HepG2 (cell line): ENCODE results near the gene MATR3. TPM values are rescaled to one million over a fixed set of nuclear protein-coding genes. Genes with fewer than 3 reads are reported as not detected.

Source experiments
- AGO1 ChIP-seq: fragments of 200-400 bp; formaldehyde crosslinking; IDR thresholded peaks from 2 replicates; pipeline ENCODE4 v1.6.1; 2017; ENCODE audit warnings: mild to moderate bottlenecking, low read depth, low read length, moderate library complexity; ENCODE audit not compliant: poor library complexity, severe bottlenecking
- ARNT ChIP-seq: fragments of 450-650 bp; IDR thresholded peaks from 2 replicates; pipeline ENCODE4 v1.6.1; 2017
- ARNTL ChIP-seq: sonication (generic); formaldehyde crosslinking; IDR thresholded peaks from 2 replicates; pipeline ENCODE4 v1.4.0; 2020; ENCODE audit warnings: mild to moderate bottlenecking, missing genetic modification reagents
- CERS6 ChIP-seq: sonication (generic); formaldehyde crosslinking; IDR thresholded peaks from 2 replicates; pipeline ENCODE4 v1.5.0; 2020; ENCODE audit warnings: missing genetic modification reagents
- FOXA3 ChIP-seq: IDR thresholded peaks from 2 replicates; pipeline ENCODE4 v1.6.1; 2016; ENCODE audit warnings: missing genetic modification reagents, missing compliant biosample characterization
- GPBP1L1 ChIP-seq: sonication (generic); formaldehyde crosslinking; IDR thresholded peaks from 2 replicates; pipeline ENCODE4 v1.5.0; 2020; ENCODE audit warnings: mild to moderate bottlenecking, missing genetic modification reagents
- HHEX ChIP-seq: IDR thresholded peaks from 2 replicates; pipeline ENCODE4 v1.6.1; 2016; ENCODE audit warnings: control low read depth
- HNRNPL ChIP-seq: fragments of 200-400 bp; formaldehyde crosslinking; IDR thresholded peaks from 2 replicates; pipeline ENCODE4 v1.6.1; 2017; ENCODE audit warnings: mild to moderate bottlenecking, low read depth, low read length
- HOXA9 ChIP-seq: sonication (generic); formaldehyde crosslinking; IDR thresholded peaks from 2 replicates; pipeline ENCODE4 v1.8.1; 2022; ENCODE audit warnings: missing genetic modification reagents, mild to moderate bottlenecking, moderate library complexity, borderline replicate concordance
- IKZF4 ChIP-seq: sonication (generic); formaldehyde crosslinking; IDR thresholded peaks from 2 replicates; pipeline ENCODE4 v1.5.1; 2020; ENCODE audit warnings: borderline replicate concordance, mild to moderate bottlenecking, low read depth, missing genetic modification reagents; ENCODE audit errors: not compliant biosample characterization
- NFRKB ChIP-seq: fragments of 450-650 bp; IDR thresholded peaks from 2 replicates; pipeline ENCODE4 v1.6.1; 2017
- NR1H2 ChIP-seq: sonication (generic); formaldehyde crosslinking; IDR thresholded peaks from 2 replicates; pipeline ENCODE4 v1.8.1; 2022; ENCODE audit warnings: low read depth, missing genetic modification reagents, borderline replicate concordance
- RNF2 ChIP-seq: fragments of 450-650 bp; conservative IDR thresholded peaks from 2 replicates; pipeline ENCODE4 v1.6.1; 2016; ENCODE audit warnings: low read depth
- SMC3 ChIP-seq: IDR thresholded peaks from 2 replicates; pipeline ENCODE4 v1.6.1; 2011; ENCODE audit warnings: low read length, improper control_type of control experiment
- SP5 ChIP-seq: IDR thresholded peaks from 2 replicates; pipeline ENCODE4 v1.6.1; 2016; ENCODE audit warnings: low read depth, borderline replicate concordance
- THAP9 ChIP-seq: sonication (generic); formaldehyde crosslinking; IDR thresholded peaks from 2 replicates; pipeline ENCODE4; 2020; ENCODE audit warnings: missing genetic modification reagents, mild to moderate bottlenecking, borderline replicate concordance
- ZBTB25 ChIP-seq: IDR thresholded peaks from 2 replicates; pipeline ENCODE4 v1.6.1; 2018; ENCODE audit warnings: missing genetic modification reagents
- ZNF121 ChIP-seq: sonication (generic); formaldehyde crosslinking; IDR thresholded peaks from 2 replicates; pipeline ENCODE4 v1.5.0; 2020; ENCODE audit warnings: mild to moderate bottlenecking, missing genetic modification reagents
- ZNF414 ChIP-seq: sonication (generic); formaldehyde crosslinking; IDR thresholded peaks from 2 replicates; pipeline ENCODE4 v1.5.0; 2020; ENCODE audit warnings: missing genetic modification reagents
- ZNF740 ChIP-seq: sonication (generic); formaldehyde crosslinking; IDR thresholded peaks from 2 replicates; pipeline ENCODE4 v1.4.0; 2020; ENCODE audit warnings: missing genetic modification reagents
- ZNF839 ChIP-seq: sonication (generic); formaldehyde crosslinking; IDR thresholded peaks from 2 replicates; pipeline ENCODE4 v1.4.0; 2020; ENCODE audit warnings: missing genetic modification reagents, mild to moderate bottlenecking, borderline replicate concordance
- ZSCAN29 ChIP-seq: sonication (generic); formaldehyde crosslinking; conservative IDR thresholded peaks from 2 replicates; pipeline ENCODE4 v1.4.0; 2020; ENCODE audit warnings: mild to moderate bottlenecking, missing genetic modification reagents
- polyA plus RNA-seq, 8 experiments: library from polyadenylated mRNA; depleted of rRNA in 3 of 8; stranded (reverse) in 7 of 8; unstranded in 1 of 8; fragments of >200 nt; fragmentation: Illumina TruSeq in 4 of 8; extraction: Trizol in 4 of 8; gene quantifications; 2 replicates each; pipeline versions ENCODE4 v1.2.1 to v1.2.3, GENCODE V29; 2011 to 2016; ENCODE audit warnings: low read depth in 4 of 8, missing spikeins in 1 of 8, mixed read lengths in 1 of 8; ENCODE audit not compliant: insufficient read depth in 1 of 8
- total RNA-seq, 5 experiments: library from RNA; depleted of rRNA; stranded (reverse); fragments of >200 nt; fragmentation: Illumina TruSeq; extraction: Trizol; gene quantifications; 2 replicates each; pipeline ENCODE4 v1.2.3, GENCODE V29; 2016; ENCODE audit warnings: low read depth in 1 of 5

Gene MATR3
- total and polyA plus RNA-seq, 2 of the 13 experiments (the other 11 are each of a cell fraction or from before 2014, with no cell fraction given): 94.2 to 341 TPM

GRCh38 chr5:139341689-139342422 is 48.3 kb downstream of the MATR3 start, which contains the start of gene PAIP2 (continued):
- no peak; the same call in 1 of the 2 replicates for TF ChIP-seq ZNF740
- TF ChIP-seq HOXA9: peak; percentile 16; the same call in 1 of the 2 replicates
- TF ChIP-seq THAP9: peak; percentile 78; the same call in 1 of the 2 replicates
- TF ChIP-seq ZBTB25 (CRISPR knock-in tag): peak; percentile 32; the same call in 1 of the 2 replicates
- TF ChIP-seq ARNTL (CRISPR knock-in tag): peak; percentile 87
- TF ChIP-seq CERS6 (CRISPR knock-in tag): no peak
- peak; percentile 88 for TF ChIP-seq IKZF4 (CRISPR knock-in tag)
- TF ChIP-seq RNF2: 0 out of 2 replicates have a peak, but pooled peaks have one; percentile 27
- no peak for TF ChIP-seq ZNF414 (CRISPR knock-in tag)
- TF ChIP-seq SP5 (CRISPR knock-in tag): peak; percentile 65; the same call in 1 of the 2 replicates
- TF ChIP-seq HNRNPL: 0 out of 2 replicates have a peak, but pooled peaks have one; percentile 20
- TF ChIP-seq SMC3: no peak
- no peak for TF ChIP-seq ARNT
- no peak for TF ChIP-seq GPBP1L1 (CRISPR knock-in tag)
- no peak for TF ChIP-seq HHEX (CRISPR knock-in tag)
- peak; percentile 77 for TF ChIP-seq AGO1
- no peak; the same call in 1 of the 2 replicates for TF ChIP-seq ZNF839 (CRISPR knock-in tag)
- TF ChIP-seq ZNF121 (CRISPR knock-in tag): no peak; the same call in 1 of the 2 replicates
- no peak for TF ChIP-seq NFRKB
- peak; percentile 70 for TF ChIP-seq FOXA3 (CRISPR knock-in tag)
- peak; percentile 52; the same call in 1 of the 2 replicates for TF ChIP-seq ZSCAN29 (CRISPR knock-in tag)
- TF ChIP-seq NR1H2: peak; percentile 77; the same call in 1 of the 2 replicates
